OCI-LY7 (cell line): ENCODE data around the gene FOXJ2. TPM values are rescaled to one million over a fixed set of nuclear protein-coding genes. Genes with fewer than 3 reads are reported as not detected.

Source experiments
- BruUV-seq: library from RNA; stranded (reverse); fragments of 400-500 nt; replicated peaks from 2 replicates; lab custom pipeline; 2021; lab: Mats Ljungman, UMichigan
- CTCF ChIA-PET: fragments of 300-600 bp; sonication (Branson Sonifier 250); formaldehyde crosslinking; loops from one replicate; lab custom pipeline; 2022; ENCODE audit warnings: antibody characterized with exemption; ENCODE audit not compliant: unreplicated experiment; lab: Charles Lee
- POLR2A ChIA-PET: fragments of 300-600 bp; sonication (Branson Sonifier 250); formaldehyde crosslinking; loops from one replicate; lab custom pipeline; 2022; ENCODE audit warnings: antibody characterized with exemption; lab: Charles Lee
- DNase-seq: peaks from one replicate; pipeline ENCODE4 v3.0.0-alpha.2; 2015; ENCODE audit warnings: low spot score
- H2AFZ ChIP-seq: fragments of 200-600 bp; sonication (generic), shearing (Covaris generic); 2 replicates; pipeline ENCODE4 v1.6.1; 2014; ENCODE audit warnings: mild to moderate bottlenecking, antibody characterized with exemption, low read length, moderate library complexity
- H3K27ac ChIP-seq: fragments of 200-600 bp; sonication (generic); 2 replicates; pipeline ENCODE4 v1.5.1; 2014; ENCODE audit warnings: mixed run types, low read depth, mild to moderate bottlenecking, moderate library complexity, low read length, inconsistent platforms; ENCODE audit not compliant: poor library complexity, severe bottlenecking
- H3K36me3 ChIP-seq: fragments of 200-600 bp; sonication (generic); 2 replicates; pipeline ENCODE4 v1.6.1; 2014; ENCODE audit warnings: mild to moderate bottlenecking, antibody characterized with exemption, low read length, moderate library complexity, mixed read lengths; ENCODE audit not compliant: insufficient read depth
- H3K4me1 ChIP-seq: fragments of 200-600 bp; sonication (generic); 2 replicates; pipeline ENCODE4 v1.5.1; 2014; ENCODE audit warnings: mild to moderate bottlenecking, low read length; ENCODE audit not compliant: insufficient read depth, poor library complexity, severe bottlenecking
- H3K4me2 ChIP-seq: fragments of 200-600 bp; sonication (generic); 2 replicates; pipeline ENCODE4 v1.6.1; 2014; ENCODE audit warnings: mild to moderate bottlenecking, low read length
- H3K4me3 ChIP-seq: fragments of 200-600 bp; sonication (generic); 2 replicates; pipeline ENCODE4 v1.5.1; 2014; ENCODE audit warnings: mild to moderate bottlenecking, low read depth, low read length; ENCODE audit not compliant: poor library complexity, severe bottlenecking
- H3K79me2 ChIP-seq: fragments of 200-600 bp; sonication (generic); 2 replicates; pipeline ENCODE4 v1.6.1; 2016; ENCODE audit warnings: low read depth, mild to moderate bottlenecking, low read length, moderate library complexity, mixed read lengths; ENCODE audit not compliant: insufficient read depth
- H3K9me2 ChIP-seq: fragments of 200-600 bp; sonication (generic); 2 replicates; pipeline ENCODE4 v1.6.1; 2016; ENCODE audit warnings: mild to moderate bottlenecking, low read length, mixed read lengths; ENCODE audit not compliant: insufficient read depth
- H3K9me3 ChIP-seq: fragments of 200-600 bp; sonication (generic); 2 replicates; pipeline ENCODE4 v1.6.1; 2014; ENCODE audit warnings: mild to moderate bottlenecking, mixed run types, low read length, mixed read lengths
- H4K20me1 ChIP-seq: fragments of 200-600 bp; sonication (generic); 2 replicates; pipeline ENCODE4 v1.6.1; 2014; ENCODE audit warnings: mild to moderate bottlenecking, antibody characterized with exemption, low read length, moderate library complexity, mixed read lengths; ENCODE audit not compliant: insufficient read depth
- EZH2phosphoT487 ChIP-seq: fragments of 200-600 bp; sonication (generic); IDR thresholded peaks from 2 replicates; pipeline ENCODE4 v1.6.1; 2018; ENCODE audit warnings: low read depth, borderline replicate concordance, mild to moderate bottlenecking, mixed run types, antibody characterized with exemption, low read length, moderate library complexity, mixed read lengths
- intact Hi-C: fragments of 100-400 bp; cut with micrococcal nuclease; formaldehyde crosslinking; loops from one replicate; pipeline ENCODE4 v1.10.0; 2022; ENCODE audit not compliant: unreplicated experiment
- total RNA-seq, 2 experiments: library from RNA; depleted of rRNA in 1 of 2; stranded (reverse); fragments of >200 nt in 1 of 2; shearing (Covaris generic) in 1 of 2; gene quantifications; 2 replicates each; pipeline ENCODE4 v1.2.3, GENCODE V29; 2014 to 2022
- TF ChIP-seq, protein P1 (sequence below): fragments of 200-600 bp; sonication (generic); conservative IDR thresholded peaks from 2 replicates; pipeline ENCODE4 v1.5.1; 2014; ENCODE audit warnings: mild to moderate bottlenecking, antibody characterized with exemption, low read length, moderate library complexity, mixed read lengths

The FOXJ2 gene
- total RNA-seq, 2 experiments from 2014 or later = 5.7 to 9.3 TPM

DNA sequence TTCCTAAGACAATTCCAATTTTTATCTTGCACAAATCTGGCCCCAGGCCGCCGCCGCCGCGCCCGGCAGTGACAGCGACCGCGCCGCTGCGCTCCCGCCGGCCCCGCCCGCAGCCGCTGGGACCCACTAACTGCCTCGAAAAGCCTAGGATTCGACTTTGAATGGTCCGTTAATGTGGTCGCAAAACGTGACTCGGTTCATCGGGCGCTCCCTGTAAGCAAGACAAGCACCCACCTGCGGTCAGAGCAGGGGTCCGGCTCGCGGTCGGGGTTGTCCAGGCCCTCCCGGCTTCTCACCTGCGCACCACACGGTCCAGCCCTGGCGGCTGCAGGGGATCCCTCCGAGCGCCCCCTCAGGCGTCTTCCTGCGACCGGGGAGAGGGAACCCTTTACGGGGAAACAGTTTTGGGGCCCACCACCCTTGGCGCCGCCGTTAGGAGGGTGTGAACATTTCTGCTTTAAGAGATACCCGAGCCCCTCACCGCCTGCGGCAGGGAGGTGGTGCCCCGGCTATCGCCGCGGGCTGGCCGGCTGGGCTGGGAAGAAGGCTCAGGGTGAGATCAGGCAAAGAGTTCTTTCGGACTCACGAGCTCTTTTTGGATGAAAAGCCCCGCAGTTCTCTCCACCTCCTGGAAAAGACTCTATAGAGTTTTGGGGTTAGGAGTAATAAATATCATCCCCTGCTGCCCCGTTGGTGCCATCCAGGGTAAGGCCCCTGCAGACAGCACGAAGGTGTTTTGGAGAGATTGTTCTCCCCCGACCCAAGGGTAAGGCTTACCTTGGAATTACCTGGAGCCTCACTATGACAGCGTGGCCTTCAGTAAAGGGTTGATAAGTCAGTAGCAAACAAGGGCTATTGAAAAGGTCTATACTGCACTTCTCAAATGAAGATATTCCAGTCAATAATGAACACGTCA is 13.6 kb upstream of the FOXJ2 start:
- Histone ChIP-seq H3K4me2 (peak overlapping the region; percentile 91), H3K9me2 (no peaks in the 10 kb centered on the region), H3K9me3 (no peaks in the 10 kb centered on the region), H4K20me1 (no peaks in the 10 kb centered on the region), H3K36me3 (no peaks in the 10 kb centered on the region), H3K4me3 (peak overlapping the region; percentile 72), H3K27ac (no peak overlapping the region), H3K79me2 (no peaks in the 10 kb centered on the region), H3K4me1 (peaks cover 23% of the 10 kb centered on the region), H2AFZ (peak overlapping the region; percentile 97)
- peak; percentile 85 for DNase-seq
- no TSS peak for BruUV-seq
- POLR2A ChIA-PET = interaction anchor here (0.6 kb wide), 3 partner anchors 13 to 84 kb away, joined by 3 to 6 read pairs (median 5); partner anchors contain the start of gene FOXJ2
- TF ChIP-seq, protein P1, sequence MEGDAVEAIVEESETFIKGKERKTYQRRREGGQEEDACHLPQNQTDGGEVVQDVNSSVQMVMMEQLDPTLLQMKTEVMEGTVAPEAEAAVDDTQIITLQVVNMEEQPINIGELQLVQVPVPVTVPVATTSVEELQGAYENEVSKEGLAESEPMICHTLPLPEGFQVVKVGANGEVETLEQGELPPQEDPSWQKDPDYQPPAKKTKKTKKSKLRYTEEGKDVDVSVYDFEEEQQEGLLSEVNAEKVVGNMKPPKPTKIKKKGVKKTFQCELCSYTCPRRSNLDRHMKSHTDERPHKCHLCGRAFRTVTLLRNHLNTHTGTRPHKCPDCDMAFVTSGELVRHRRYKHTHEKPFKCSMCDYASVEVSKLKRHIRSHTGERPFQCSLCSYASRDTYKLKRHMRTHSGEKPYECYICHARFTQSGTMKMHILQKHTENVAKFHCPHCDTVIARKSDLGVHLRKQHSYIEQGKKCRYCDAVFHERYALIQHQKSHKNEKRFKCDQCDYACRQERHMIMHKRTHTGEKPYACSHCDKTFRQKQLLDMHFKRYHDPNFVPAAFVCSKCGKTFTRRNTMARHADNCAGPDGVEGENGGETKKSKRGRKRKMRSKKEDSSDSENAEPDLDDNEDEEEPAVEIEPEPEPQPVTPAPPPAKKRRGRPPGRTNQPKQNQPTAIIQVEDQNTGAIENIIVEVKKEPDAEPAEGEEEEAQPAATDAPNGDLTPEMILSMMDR = peak; percentile 51
- TF ChIP-seq EZH2phosphoT487 = no peak
- intact Hi-C loops = no loop called here
- CTCF ChIA-PET = no interaction called here

DNA sequence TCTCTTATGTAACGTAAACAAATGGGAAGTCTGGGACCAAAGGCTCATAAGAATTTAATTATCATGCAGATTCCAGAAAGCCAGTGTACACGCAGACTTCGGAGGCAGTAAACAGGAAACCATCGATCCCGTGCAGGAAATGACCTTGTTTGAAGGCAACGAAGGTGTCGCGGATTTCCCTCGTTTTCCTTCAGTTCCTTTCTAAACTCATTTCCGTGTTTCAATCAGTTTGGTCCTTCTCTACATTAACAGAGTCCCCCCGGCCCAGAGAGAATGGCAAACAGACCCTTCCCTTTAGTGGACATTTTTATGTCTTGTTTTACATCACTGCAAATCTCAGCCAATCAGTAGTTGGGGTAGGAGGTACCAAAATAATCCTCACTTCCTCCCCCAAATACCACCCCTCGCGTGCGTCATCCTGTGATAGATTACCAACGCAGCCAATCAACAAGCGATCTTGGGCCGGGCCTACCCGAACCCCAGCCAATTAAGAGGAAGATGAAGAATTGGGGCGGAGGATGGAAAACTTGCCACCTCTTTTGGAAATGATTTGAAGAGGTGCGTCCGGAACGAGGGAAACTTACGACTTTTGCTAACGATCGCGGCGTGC is 6.1 kb upstream of the FOXJ2 start:
- Histone ChIP-seq H2AFZ (peak overlapping the region; percentile 98), H3K9me2 (no peaks in the 10 kb centered on the region), H3K9me3 (no peaks in the 10 kb centered on the region), H4K20me1 (no peaks in the 10 kb centered on the region), H3K4me2 (peak overlapping the region; percentile 80), H3K36me3 (no peaks in the 10 kb centered on the region), H3K4me1 (peaks cover 5% of the 10 kb centered on the region), H3K27ac (peak overlapping the region; percentile 84), H3K4me3 (peak overlapping the region; percentile 71), H3K79me2 (no peaks in the 10 kb centered on the region)
- intact Hi-C loops = loop anchor here (2.0 kb wide), 2 partner anchors 56 to 216 kb away; partner anchors contain the start of gene NECAP1
- no TSS peak for BruUV-seq
- no peak for TF ChIP-seq EZH2phosphoT487
- TF ChIP-seq, protein P1 = no peak
- ChIA-PET CTCF (no interaction called here), POLR2A (interaction anchor here (0.6 kb wide), 1 partner anchor 22 kb away, joined by 3 read pairs; no protein-coding TSS in a partner anchor)
- peak; percentile 98 for DNase-seq
